ENCODE data around the gene KDM6A. TPM values are rescaled to one million over a fixed set of nuclear protein-coding genes. Genes with fewer than 3 reads are reported as not detected.

KDM6A gene
- total and polyA plus RNA-seq, 7 donors = 3.6 to 21.3 (median 13.2) TPM

GRCh38 chrX:44891642-44892041 is 18.7 kb downstream of the KDM6A start:
- Histone ChIP-seq H3K4me1 (peaks cover 21% of the 10 kb centered on the region), H3K4me3 (no peak overlapping the region), H3K27ac (no peak overlapping the region), H3K9me3 (peaks cover 8% of the 10 kb centered on the region), H3K36me3 (ENCODE audit: insufficient read depth in 1 of 2, low read depth in 1 of 2) (no peaks in the 10 kb centered on the region), H3K27me3 (ENCODE audit: insufficient read depth in 3 of 3, low read length in 2 of 3) (no peaks in the 10 kb centered on the region)
- ATAC-seq (no peak), DNase-seq (no peak)
- intact Hi-C loops (cut with DNase I) = no loop called here
- TF ChIP-seq CTCF (IDR thresholded peaks at IDR 0.05) = no peak
- 64 to 78% (median 78%) methylated on average over 6 of the region's 6 CpGs for WGBS, 3 donors

GRCh38 chrX:44896876-44897186 is 23.8 kb downstream of the KDM6A start:
- TF ChIP-seq CTCF (IDR thresholded peaks at IDR 0.05) = no peak
- Histone ChIP-seq H3K27ac (no peak overlapping the region), H3K4me3 (no peak overlapping the region), H3K27me3 (ENCODE audit: insufficient read depth in 3 of 3, low read length in 2 of 3) (no peaks in the 10 kb centered on the region), H3K4me1 (peaks cover 20% of the 10 kb centered on the region), H3K36me3 (ENCODE audit: insufficient read depth in 1 of 2, low read depth in 1 of 2) (no peaks in the 10 kb centered on the region), H3K9me3 (peaks cover 9% of the 10 kb centered on the region)
- WGBS, 3 donors = 91 to 100% (median 97%) methylated on average over 2 of the region's 2 CpGs
- no peak for ATAC-seq
- intact Hi-C loops (cut with DNase I) = no loop called here
- DNase-seq = no peak

GRCh38 chrX:44897539-44897938 is 24.6 kb downstream of the KDM6A start:
- WGBS, 3 donors = 70 to 84% (median 83%) methylated on average over 2 of the region's 2 CpGs
- no peak for TF ChIP-seq CTCF (IDR thresholded peaks at IDR 0.05)
- Histone ChIP-seq H3K27ac (no peak overlapping the region), H3K4me3 (no peak overlapping the region), H3K4me1 (peaks cover 20% of the 10 kb centered on the region), H3K27me3 (ENCODE audit: insufficient read depth in 3 of 3, low read length in 2 of 3) (no peaks in the 10 kb centered on the region), H3K36me3 (ENCODE audit: insufficient read depth in 1 of 2, low read depth in 1 of 2) (no peaks in the 10 kb centered on the region), H3K9me3 (peaks cover 12% of the 10 kb centered on the region)
- ATAC-seq (no peak), DNase-seq (no peak)
- intact Hi-C loops (cut with DNase I) = no loop called here

GRCh38 chrX:44898411-44899221 is 25.6 kb downstream of the KDM6A start:
- Histone ChIP-seq H3K4me3 (no peak overlapping the region), H3K36me3 (ENCODE audit: insufficient read depth in 1 of 2, low read depth in 1 of 2) (no peaks in the 10 kb centered on the region), H3K4me1 (peaks cover 24% of the 10 kb centered on the region), H3K9me3 (peaks cover 16% of the 10 kb centered on the region), H3K27ac (no peak overlapping the region), H3K27me3 (ENCODE audit: insufficient read depth in 3 of 3, low read length in 2 of 3) (no peaks in the 10 kb centered on the region)
- DNase-seq (no peak), ATAC-seq (peak; percentile 43 to 62 (median 56))
- intact Hi-C loops (cut with DNase I) = no loop called here
- 85 to 90% (median 88%) methylated on average over 2 to 3 of the region's 3 CpGs for WGBS, 3 donors
- no peak for TF ChIP-seq CTCF (IDR thresholded peaks at IDR 0.05)

GRCh38 chrX:44899946-44900345 is 27.0 kb downstream of the KDM6A start:
- peaks cover 16% of the 10 kb centered on the region for H3K9me3 ChIP-seq
- H3K4me1 ChIP-seq = peaks cover 37% of the 10 kb centered on the region
- H3K27me3 ChIP-seq (ENCODE audit: insufficient read depth in 3 of 3, low read length in 2 of 3) = no peaks in the 10 kb centered on the region
- DNase-seq = no peak
- no peaks in the 10 kb centered on the region for H3K36me3 ChIP-seq (ENCODE audit: insufficient read depth in 1 of 2, low read depth in 1 of 2)
- no peak for ATAC-seq
- H3K27ac ChIP-seq = no peak overlapping the region
- WGBS, 3 donors = 75 to 92% (median 85%) methylated on average over 4 of the region's 4 CpGs
- intact Hi-C loops (cut with DNase I) = no loop called here
- H3K4me3 ChIP-seq = no peak overlapping the region
- no peak for TF ChIP-seq CTCF (IDR thresholded peaks at IDR 0.05)

Data from psoas muscle (tissue), 8 donors.